Stimulated activated CD4-positive, alpha-beta T cell treated with anti-CD3 and anti-CD28 coated beads, TNF-alpha, amount 100 ng/mL, for 1 hour (primary cell): ENCODE measurements around the gene AFG3L2.
A peak's percentile ranks its signal among the peaks of the same experiment; 100 is the strongest.
"Not testable (repeated sequence)": the region's sequence is repeated elsewhere in the genome, so short reads cannot be mapped to it uniquely, and the experiment has no call there.

Source experiments
- DNase-seq, 3 donors: peaks; one replicate each; pipeline ENCODE4 v3.0.0-alpha.2; 2020; ENCODE audit warnings: low read depth in 3 of 3, low spot score in 1 of 3

AFG3L2 gene

GRCh38 chr18:12397793-12398192 is 20.8 kb upstream of the AFG3L2 start:
- no peak for DNase-seq

- no peak for DNase-seq
Measured at GRCh38 chr18:12397254-12397653, 20.2 kb upstream of the AFG3L2 start.

GRCh38 chr18:12394428-12394827 is 17.4 kb upstream of the AFG3L2 start:
- DNase-seq: no peak

- DNase-seq: no peak
Measured at GRCh38 chr18:12393998-12394397, 17.0 kb upstream of the AFG3L2 start.

- DNase-seq: no peak
Measured at GRCh38 chr18:12393510-12393909, 16.5 kb upstream of the AFG3L2 start.

- DNase-seq: peak in 1 of 3 donors; percentile 21
Measured at GRCh38 chr18:12391487-12392165, 14.6 kb upstream of the AFG3L2 start.

- no peak for DNase-seq
Measured at GRCh38 chr18:12388442-12388841, 11.4 kb upstream of the AFG3L2 start.

- no peak for DNase-seq
Measured at GRCh38 chr18:12384261-12384660, 7.2 kb upstream of the AFG3L2 start.

GRCh38 chr18:12383759-12384158 is 6.7 kb upstream of the AFG3L2 start:
- DNase-seq: not testable (repeated sequence)

GRCh38 chr18:12382221-12382814 is 5.3 kb upstream of the AFG3L2 start:
- DNase-seq: not testable (repeated sequence)

- not testable (repeated sequence) for DNase-seq
Measured at GRCh38 chr18:12378198-12378558, 1.2 kb upstream of the AFG3L2 start.

GRCh38 chr18:12377556-12378197 is 650 bp upstream of the AFG3L2 start:
- no peak for DNase-seq

- DNase-seq: peak in 1 of 3 donors; percentile 10
Measured at GRCh38 chr18:12376034-12376753, 833 bp downstream of the AFG3L2 start.

GRCh38 chr18:12374401-12374800 is 2.6 kb downstream of the AFG3L2 start:
- DNase-seq: no peak

- no peak for DNase-seq
Measured at GRCh38 chr18:12373771-12374116, 3.3 kb downstream of the AFG3L2 start.

- no peak for DNase-seq
Measured at GRCh38 chr18:12373116-12373770, 3.8 kb downstream of the AFG3L2 start.

GRCh38 chr18:12372406-12372805 is 4.6 kb downstream of the AFG3L2 start:
- DNase-seq: no peak

- DNase-seq: no peak
Measured at GRCh38 chr18:12371590-12371989, 5.4 kb downstream of the AFG3L2 start.

GRCh38 chr18:12369211-12369610 is 7.8 kb downstream of the AFG3L2 start:
- no peak for DNase-seq

GRCh38 chr18:12366784-12367183 is 10.2 kb downstream of the AFG3L2 start:
- DNase-seq: no peak

- DNase-seq: no peak
Measured at GRCh38 chr18:12366379-12366778, 10.6 kb downstream of the AFG3L2 start.
